ENCODE measurements around the gene SLC8A3. TPM values are rescaled to one million over a fixed set of nuclear protein-coding genes. Genes with fewer than 3 reads are reported as not detected.

SLC8A3 gene
- total and polyA plus RNA-seq, 2 donors from 2014 or later = 0.98 TPM; not detected in 1

DNA sequence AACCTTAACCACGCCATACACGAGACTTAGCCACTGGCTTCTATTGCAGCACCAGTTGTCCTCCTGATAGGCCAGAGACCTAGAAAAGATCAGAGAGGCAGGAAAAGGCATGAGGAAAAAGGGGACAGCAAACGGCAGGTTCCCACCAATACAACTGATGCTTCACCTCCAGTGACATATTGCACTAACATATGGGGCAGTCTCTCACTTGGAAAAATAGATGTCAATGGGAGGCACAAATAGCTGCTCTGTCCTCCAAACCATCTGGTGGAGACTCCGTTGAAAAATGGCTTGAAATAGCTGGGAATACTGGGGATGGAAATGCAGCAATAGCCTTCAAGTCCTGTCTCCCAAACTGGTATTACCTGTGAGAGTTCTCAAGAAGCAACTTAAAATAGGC lies 20.3 kb downstream of the SLC8A3 start:
- no peak for TF ChIP-seq CTCF (IDR thresholded peaks at IDR 0.05; ENCODE audit: borderline replicate concordance, extremely low read depth, insufficient read depth)
- Histone ChIP-seq H3K36me3 (ENCODE audit: control insufficient read depth in 2 of 3, insufficient read depth in 3 of 3, low read length in 3 of 3) (no peaks in the 10 kb centered on the region), H3K4me1 (ENCODE audit: control insufficient read depth in 2 of 3, insufficient read depth in 2 of 3, low read depth in 1 of 3, low read length in 3 of 3) (no peaks in the 10 kb centered on the region), H3K4me3 (ENCODE audit: low read length in 3 of 3) (no peak overlapping the region), H3K9ac (ENCODE audit: low read length in 3 of 3) (no peak overlapping the region), H3K9me3 (ENCODE audit: control insufficient read depth in 2 of 3, insufficient read depth in 1 of 3, low read length in 3 of 3) (no peaks in the 10 kb centered on the region), H3K27me3 (ENCODE audit: control insufficient read depth, insufficient read depth, low read length) (no peaks in the 10 kb centered on the region), H3K27ac (ENCODE audit: low read depth in 2 of 2, low read length in 2 of 2) (no peak overlapping the region)
- DNase-seq (no peak), FAIRE-seq (no peak)
- intact Hi-C loops (cut with DNase I) = no loop called here

- H3K4me1 ChIP-seq (ENCODE audit: control insufficient read depth in 2 of 3, insufficient read depth in 2 of 3, low read depth in 1 of 3, low read length in 3 of 3) = no peaks in the 10 kb centered on the region
- TF ChIP-seq CTCF (IDR thresholded peaks at IDR 0.05; ENCODE audit: borderline replicate concordance, extremely low read depth, insufficient read depth) = no peak
- H3K27ac ChIP-seq (ENCODE audit: low read depth in 2 of 2, low read length in 2 of 2) = no peak overlapping the region
- no peak overlapping the region for H3K9ac ChIP-seq (ENCODE audit: low read length in 3 of 3)
- intact Hi-C loops (cut with DNase I) = no loop called here
- no peak for FAIRE-seq
- no peak for DNase-seq
- H3K27me3 ChIP-seq (ENCODE audit: control insufficient read depth, insufficient read depth, low read length) = no peaks in the 10 kb centered on the region
- no peak overlapping the region for H3K4me3 ChIP-seq (ENCODE audit: low read length in 3 of 3)
- H3K9me3 ChIP-seq (ENCODE audit: control insufficient read depth in 2 of 3, insufficient read depth in 1 of 3, low read length in 3 of 3) = no peaks in the 10 kb centered on the region
- H3K36me3 ChIP-seq (ENCODE audit: control insufficient read depth in 2 of 3, insufficient read depth in 3 of 3, low read length in 3 of 3) = no peaks in the 10 kb centered on the region
These were observed 22.1 kb downstream of the SLC8A3 start for GRCh38 chr14:70166530-70167203.

DNA sequence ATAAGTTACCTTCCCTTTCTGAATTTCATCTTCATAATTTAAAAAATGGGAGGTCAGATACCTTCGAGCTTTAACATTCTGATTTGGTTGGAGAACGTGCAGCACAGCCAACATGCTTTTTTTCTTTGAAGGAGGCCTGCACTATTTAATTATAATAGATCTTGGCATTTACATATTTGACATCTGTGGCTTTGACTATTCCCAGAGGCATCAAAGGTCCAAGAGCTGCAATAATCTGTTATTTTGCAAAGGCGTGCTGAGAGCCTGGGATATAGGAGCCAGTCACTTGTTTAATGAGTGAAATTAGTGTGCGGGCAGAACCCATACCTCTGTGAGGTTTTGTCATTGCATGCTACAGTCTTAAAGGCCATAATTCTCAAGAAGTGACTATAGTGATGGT lies 26.4 kb downstream of the SLC8A3 start:
- Histone ChIP-seq H3K27ac (ENCODE audit: low read depth in 2 of 2, low read length in 2 of 2) (no peak overlapping the region), H3K27me3 (ENCODE audit: control insufficient read depth, insufficient read depth, low read length) (no peaks in the 10 kb centered on the region), H3K4me3 (ENCODE audit: low read length in 3 of 3) (no peak overlapping the region), H3K36me3 (ENCODE audit: control insufficient read depth in 2 of 3, insufficient read depth in 3 of 3, low read length in 3 of 3) (no peaks in the 10 kb centered on the region), H3K9ac (ENCODE audit: low read length in 3 of 3) (no peak overlapping the region), H3K4me1 (ENCODE audit: control insufficient read depth in 2 of 3, insufficient read depth in 2 of 3, low read depth in 1 of 3, low read length in 3 of 3) (no peaks in the 10 kb centered on the region), H3K9me3 (ENCODE audit: control insufficient read depth in 2 of 3, insufficient read depth in 1 of 3, low read length in 3 of 3) (no peaks in the 10 kb centered on the region)
- intact Hi-C loops (cut with DNase I) = no loop called here
- no peak for TF ChIP-seq CTCF (IDR thresholded peaks at IDR 0.05; ENCODE audit: borderline replicate concordance, extremely low read depth, insufficient read depth)
- FAIRE-seq (no peak), DNase-seq (no peak)

DNA sequence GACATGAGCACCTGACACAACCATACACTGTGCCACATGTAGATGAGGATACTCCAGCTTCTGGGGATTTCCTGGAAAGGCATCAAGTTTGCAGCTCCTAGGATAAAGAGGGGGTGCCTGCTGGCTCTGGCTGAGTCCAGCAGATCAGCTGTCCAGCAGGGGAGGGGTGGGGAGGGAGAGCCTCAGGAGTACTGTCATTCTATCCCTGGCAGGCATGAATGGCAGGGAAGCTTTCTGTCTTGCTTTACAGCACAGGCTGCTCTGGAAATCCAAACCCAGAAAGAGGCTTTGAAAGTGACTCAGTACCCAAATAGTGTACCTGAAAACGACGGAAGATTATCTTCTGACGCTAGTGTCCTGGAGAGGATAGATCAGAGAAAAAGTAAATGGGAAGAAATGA lies 32.2 kb downstream of the SLC8A3 start:
- FAIRE-seq = no peak

More for the DNA sequence above, 32.2 kb downstream of the SLC8A3 start:
- H3K4me1 ChIP-seq (ENCODE audit: control insufficient read depth in 2 of 3, insufficient read depth in 2 of 3, low read depth in 1 of 3, low read length in 3 of 3) = no peaks in the 10 kb centered on the region
- H3K27me3 ChIP-seq (ENCODE audit: control insufficient read depth, insufficient read depth, low read length) = no peaks in the 10 kb centered on the region
- no peaks in the 10 kb centered on the region for H3K36me3 ChIP-seq (ENCODE audit: control insufficient read depth in 2 of 3, insufficient read depth in 3 of 3, low read length in 3 of 3)
- H3K9ac ChIP-seq (ENCODE audit: low read length in 3 of 3) = no peak overlapping the region
- peak in 3 of 5 donors; percentile 31 to 39 (median 39) for DNase-seq
- no peak overlapping the region for H3K4me3 ChIP-seq (ENCODE audit: low read length in 3 of 3)
- H3K27ac ChIP-seq (ENCODE audit: low read depth in 2 of 2, low read length in 2 of 2) = no peak overlapping the region
- no peak for TF ChIP-seq CTCF (IDR thresholded peaks at IDR 0.05; ENCODE audit: borderline replicate concordance, extremely low read depth, insufficient read depth)
- H3K9me3 ChIP-seq (ENCODE audit: control insufficient read depth in 2 of 3, insufficient read depth in 1 of 3, low read length in 3 of 3) = no peaks in the 10 kb centered on the region
- intact Hi-C loops (cut with DNase I) = no loop called here

Measured in kidney (tissue), 14 donors.